Motor neuron (in vitro differentiated cells): ENCODE results near the gene RAB23. TPM values are rescaled to one million over a fixed set of nuclear protein-coding genes. Genes with fewer than 3 reads are reported as not detected.

Experiments
- ATAC-seq, 8 experiments: fragments of 200-7000 bp; cut with Tn5 transposase; replicated peaks in 6 of 8; 2 replicates each; pipeline ENCODE4 v1.8.0; 2021; ENCODE audit warnings: mild to moderate bottlenecking in 8 of 8, moderate library complexity in 8 of 8
- H3K27ac ChIP-seq, 2 donors: fragments of 250-450 bp; sonication (Bioruptor Pico); 2 replicates each; pipeline ENCODE4 v1.9.0; 2021; ENCODE audit warnings: antibody characterized with exemption in 2 of 2, mild to moderate bottlenecking in 2 of 2, moderate library complexity in 1 of 2
- H3K4me1 ChIP-seq, 2 donors: fragments of 250-450 bp; sonication (Bioruptor Pico); replicated peaks in 1 of 2; 2 replicates each; pipeline ENCODE4 v1.6.1; 2021; ENCODE audit warnings: antibody characterized with exemption in 2 of 2, mild to moderate bottlenecking in 2 of 2, moderate library complexity in 1 of 2
- H3K4me3 ChIP-seq, 5 donors: fragments of 250-450 bp; sonication (Bioruptor Pico); 2 replicates each; pipeline ENCODE4 v1.9.0; 2021; ENCODE audit warnings: antibody characterized with exemption in 5 of 5, mild to moderate bottlenecking in 5 of 5, moderate library complexity in 4 of 5
- WGBS, 10 experiments: fragments of 450-650 bp; shearing (Covaris generic); methylation state at CpG; one replicate each; pipeline ENCODE4 v1.0.0; 2022; 5-methylcytosine and 5-hydroxymethylcytosine counted together
- in situ Hi-C, 9 experiments: fragments of 400-800 bp; cut with MboI; loops; one replicate each; pipeline ENCODE4 v1.15.0; 2021; ENCODE audit warnings: low sequenced_read_pairs in 9 of 9, low pct_unique_long_range_greater_than_20kb in 2 of 9; ENCODE audit not compliant: unreplicated experiment in 9 of 9
- total RNA-seq, 8 experiments: library from RNA; unstranded; fragments of 300-600 nt; gene quantifications; 2 replicates each; pipeline versions ENCODE4 v1.2.3 to v1.2.4, GENCODE V29; 2022

RAB23 gene
- 10 to 100 TPM; 10.3 to 41.4 (median 12.4) TPM for total RNA-seq

GRCh38 chr6:57221936-57222742 lies at the start of gene RAB23:
TSS of gene RAB23 (minus strand) at chr6:57222307. CDS start at chr6:57210380, 11,927 bp downstream.
- Histone ChIP-seq H3K4me3 (peak within 1 kb of the TSS; percentile 72 to 95 (median 82)), H3K27ac (peak within 1 kb of the TSS; percentile 65 to 83), H3K4me1 (peaks cover 7 to 12% of the 10 kb centered on the region in 2 donors)
- in situ Hi-C loops, result no loop called here
- ATAC-seq, result peak; percentile 77 to 90 (median 84)
- 0 to 7% (median 0%) methylated on average over 2 to 24 of the region's 69 CpGs for WGBS, 10 experiments

GRCh38 chr6:57268294-57268640 lies 46.2 kb upstream of the RAB23 start:
- no peak for ATAC-seq
- no peak overlapping the region for H3K27ac ChIP-seq
- in situ Hi-C loops, result no loop called here
- no peak overlapping the region for H3K4me3 ChIP-seq
- H3K4me1 ChIP-seq, result peaks cover 4 to 5% of the 10 kb centered on the region in 2 donors

GRCh38 chr6:57267586-57268293 lies 45.6 kb upstream of the RAB23 start:
- WGBS, 10 experiments, result 10 to 100% (median 88%) methylated on average over 1 to 8 of the region's 10 CpGs
- in situ Hi-C loops, result no loop called here
- Histone ChIP-seq H3K4me3 (no peak overlapping the region), H3K27ac (no peak overlapping the region), H3K4me1 (peaks cover 4 to 9% of the 10 kb centered on the region in 2 donors)
- peak in 3 of 8 experiments; percentile 96 to 99 (median 99) for ATAC-seq

GRCh38 chr6:57265755-57266221 lies 43.7 kb upstream of the RAB23 start:
- H3K4me1 ChIP-seq, result peaks cover 4 to 9% of the 10 kb centered on the region in 2 donors
- in situ Hi-C loops, result no loop called here
- H3K27ac ChIP-seq, result no peak overlapping the region
- ATAC-seq, result no peak
- 0 to 86% (median 63%) methylated on average over 1 of the region's 1 CpG; no CpG with 5 or more reads in 1 of the 10 experiments for WGBS, 10 experiments
- no peak overlapping the region for H3K4me3 ChIP-seq

GRCh38 chr6:57263739-57264138 lies 41.6 kb upstream of the RAB23 start:
- H3K27ac ChIP-seq, result no peak overlapping the region
- 69 to 100% (median 80%) methylated on average over 1 to 2 of the region's 2 CpGs; no CpG with 5 or more reads in 5 of the 10 experiments for WGBS, 10 experiments
- in situ Hi-C loops, result no loop called here
- no peak overlapping the region for H3K4me3 ChIP-seq
- peaks cover 4 to 9% of the 10 kb centered on the region in 2 donors for H3K4me1 ChIP-seq
- peak in 4 of 8 experiments; percentile 43 to 73 (median 59) for ATAC-seq

- in situ Hi-C loops, result no loop called here
- no peak overlapping the region for H3K27ac ChIP-seq
- H3K4me1 ChIP-seq, result peaks cover 4 to 9% of the 10 kb centered on the region in 2 donors
- H3K4me3 ChIP-seq, result no peak overlapping the region
- WGBS, 10 experiments, result 17 to 100% (median 60%) methylated on average over 1 to 3 of the region's 3 CpGs; no CpG with 5 or more reads in 3 of the 10 experiments
- ATAC-seq, result peak in 4 of 8 experiments; percentile 52 to 71 (median 58)
Measured at GRCh38 chr6:57262901-57263694, 41.0 kb upstream of the RAB23 start.

GRCh38 chr6:57262488-57262887 lies 40.4 kb upstream of the RAB23 start:
- in situ Hi-C loops, result no loop called here
- H3K4me3 ChIP-seq, result no peak overlapping the region
- H3K27ac ChIP-seq, result no peak overlapping the region
- H3K4me1 ChIP-seq, result peaks cover 4 to 9% of the 10 kb centered on the region in 2 donors
- 0 to 100% (median 0%) methylated on average over 1 of the region's 2 CpGs; no CpG with 5 or more reads in 7 of the 10 experiments for WGBS, 10 experiments
- ATAC-seq, result no peak

- Histone ChIP-seq H3K4me1 (peaks cover 4 to 9% of the 10 kb centered on the region in 2 donors), H3K4me3 (no peak overlapping the region), H3K27ac (no peak overlapping the region)
- in situ Hi-C loops, result no loop called here
- ATAC-seq, result no peak
- WGBS, 10 experiments, result 6 to 100% (median 57%) methylated on average over 1 to 2 of the region's 2 CpGs; no CpG with 5 or more reads in 2 of the 10 experiments
Measured at GRCh38 chr6:57261926-57262325, 39.8 kb upstream of the RAB23 start.

- Histone ChIP-seq H3K27ac (no peak overlapping the region), H3K4me3 (no peak overlapping the region), H3K4me1 (peaks cover 2 to 11% of the 10 kb centered on the region in 2 donors)
- 86 to 100% (median 100%) methylated on average over 1 to 2 of the region's 2 CpGs; no CpG with 5 or more reads in 3 of the 10 experiments for WGBS, 10 experiments
- no peak for ATAC-seq
- in situ Hi-C loops, result no loop called here
Measured at GRCh38 chr6:57259064-57259463, 37.0 kb upstream of the RAB23 start.

- peak in 2 of 8 experiments; percentile 48 to 74 for ATAC-seq
- Histone ChIP-seq H3K4me3 (no peak overlapping the region), H3K27ac (no peak overlapping the region), H3K4me1 (peaks cover 0 to 10% of the 10 kb centered on the region in 2 donors)
- in situ Hi-C loops, result no loop called here
- 0 to 97% (median 75%) methylated on average over 2 to 10 of the region's 10 CpGs for WGBS, 10 experiments
Measured at GRCh38 chr6:57257911-57258541, 35.9 kb upstream of the RAB23 start.

GRCh38 chr6:57256541-57256940 lies 34.4 kb upstream of the RAB23 start:
- no peak overlapping the region for H3K4me3 ChIP-seq
- peaks cover 0 to 9% of the 10 kb centered on the region in 2 donors for H3K4me1 ChIP-seq
- no peak overlapping the region for H3K27ac ChIP-seq
- WGBS, 10 experiments, result 77 to 100% (median 93%) methylated on average over 1 of the region's 1 CpG; no CpG with 5 or more reads in 3 of the 10 experiments
- ATAC-seq, result no peak
- in situ Hi-C loops, result no loop called here

- no peak overlapping the region for H3K27ac ChIP-seq
- no peak overlapping the region for H3K4me3 ChIP-seq
- in situ Hi-C loops, result no loop called here
- H3K4me1 ChIP-seq, result peaks cover 0 to 9% of the 10 kb centered on the region in 2 donors
- 65 to 100% (median 92%) methylated on average over 1 to 4 of the region's 4 CpGs; no CpG with 5 or more reads in 1 of the 10 experiments for WGBS, 10 experiments
- ATAC-seq, result no peak
Measured at GRCh38 chr6:57255451-57256169, 33.5 kb upstream of the RAB23 start.
